Ishikawa (cell line): ENCODE data around the gene MB.

Source experiments
- CEBPB ChIP-seq: IDR thresholded peaks from 2 replicates; pipeline ENCODE4 v1.6.1; 2012
- CREB1 ChIP-seq: IDR thresholded peaks from 2 replicates; pipeline ENCODE4 v1.6.1; 2012; ENCODE audit warnings: low read depth
- EGR1 ChIP-seq: IDR thresholded peaks from 2 replicates; pipeline ENCODE4 v1.6.1; 2012
- EP300 ChIP-seq: IDR thresholded peaks from 2 replicates; pipeline ENCODE4 v1.6.1; 2012; ENCODE audit warnings: borderline replicate concordance
- FOXM1 ChIP-seq: IDR thresholded peaks from 2 replicates; pipeline ENCODE4 v1.6.1; 2012; ENCODE audit warnings: low read depth, borderline replicate concordance
- MAX ChIP-seq: IDR thresholded peaks from 2 replicates; pipeline ENCODE4 v1.6.1; 2012
- NFIC ChIP-seq: IDR thresholded peaks from 2 replicates; pipeline ENCODE4 v1.6.1; 2012
- RAD21 ChIP-seq: IDR thresholded peaks from 2 replicates; pipeline ENCODE4 v1.6.1; 2012; ENCODE audit warnings: low read depth
- REST ChIP-seq: IDR thresholded peaks from 2 replicates; pipeline ENCODE4 v1.6.1; 2012; ENCODE audit warnings: low read depth, mild to moderate bottlenecking
- TAF1 ChIP-seq: IDR thresholded peaks from 2 replicates; pipeline ENCODE4 v1.6.1; 2012; ENCODE audit warnings: low read depth, mild to moderate bottlenecking
- TCF12 ChIP-seq: IDR thresholded peaks from 2 replicates; pipeline ENCODE4 v1.6.1; 2012; ENCODE audit warnings: low read depth
- TEAD4 ChIP-seq: IDR thresholded peaks from 2 replicates; pipeline ENCODE4 v1.6.1; 2012
- USF1 ChIP-seq: IDR thresholded peaks from 2 replicates; pipeline ENCODE4 v1.6.1; 2012
- YY1 ChIP-seq: IDR thresholded peaks from 2 replicates; pipeline ENCODE4 v1.6.1; 2012; ENCODE audit warnings: low read depth
- ZBTB7A ChIP-seq: IDR thresholded peaks from 2 replicates; pipeline ENCODE4 v1.6.1; 2012; ENCODE audit warnings: low read depth

The MB gene

GRCh38 chr22:35593071-35593890 is 23.8 kb downstream of the MB start:
- TF ChIP-seq USF1 (no peak), TCF12 (no peak), TEAD4 (no peak), MAX (no peak), YY1 (no peak), EGR1 (no peak), RAD21 (no peak), TAF1 (no peak), NFIC (no peak), REST (no peak), EP300 (no peak), ZBTB7A (no peak), FOXM1 (no peak), CEBPB (no peak), CREB1 (no peak)

- TF ChIP-seq NFIC (no peak), CEBPB (no peak), YY1 (no peak), CREB1 (no peak)
Measured at GRCh38 chr22:35592418-35592967, 24.6 kb downstream of the MB start.

GRCh38 chr22:35591714-35592417 is 25.3 kb downstream of the MB start:
- no peak for TF ChIP-seq USF1

- TF ChIP-seq YY1 (no peak), TCF12 (no peak), NFIC (no peak), FOXM1 (no peak), TAF1 (no peak), REST (no peak), CEBPB (no peak), MAX (no peak), ZBTB7A (no peak), CREB1 (no peak), TEAD4 (no peak), USF1 (no peak)
Measured at GRCh38 chr22:35590634-35591295, 26.4 kb downstream of the MB start.

GRCh38 chr22:35589756-35590093 is 27.4 kb downstream of the MB start:
- no peak for TF ChIP-seq ZBTB7A
- peak; percentile 52; the same call in 1 of the 2 replicates for TF ChIP-seq CEBPB
